HepG2 (cell line): Measurements from ENCODE around the gene RNF149. TPM values are rescaled to one million over a fixed set of nuclear protein-coding genes. Genes with fewer than 3 reads are reported as not detected.
A peak's percentile ranks its signal among the peaks of the same experiment; 100 is the strongest.

ENCODE experiments used
- AFF4 ChIP-seq: sonication (generic); formaldehyde crosslinking; IDR thresholded peaks from 2 replicates; pipeline ENCODE4 v1.4.0; 2020; ENCODE audit warnings: missing genetic modification reagents
- CSRNP2 ChIP-seq: sonication (generic); formaldehyde crosslinking; conservative IDR thresholded peaks from 2 replicates; pipeline ENCODE4 v1.8.0; 2022; ENCODE audit warnings: low read depth, missing genetic modification reagents
- DR1 ChIP-seq: sonication (generic); formaldehyde crosslinking; IDR thresholded peaks from 2 replicates; pipeline ENCODE4 v1.8.0; 2021; ENCODE audit warnings: mild to moderate bottlenecking, missing genetic modification reagents, inconsistent platforms
- ETS1 ChIP-seq: sonication (generic); formaldehyde crosslinking; IDR thresholded peaks from 2 replicates; pipeline ENCODE4 v1.4.0; 2020; ENCODE audit warnings: missing genetic modification reagents
- IKZF1 ChIP-seq: fragments of 450-650 bp; IDR thresholded peaks from 2 replicates; pipeline ENCODE4 v1.7.1; 2016
- IKZF5 ChIP-seq: IDR thresholded peaks from 2 replicates; pipeline ENCODE4 v1.6.1; 2018; ENCODE audit warnings: missing genetic modification reagents, mild to moderate bottlenecking, missing compliant biosample characterization
- KLF16 ChIP-seq, 2 experiments: sonication (generic) in 1 of 2; formaldehyde crosslinking in 1 of 2; IDR thresholded peaks; 2 replicates each; pipeline versions ENCODE4 v1.6.1 to v1.8.0; 2016 to 2023; ENCODE audit warnings: missing genetic modification reagents in 2 of 2, missing compliant biosample characterization in 1 of 2
- KLF9 ChIP-seq: IDR thresholded peaks from 2 replicates; pipeline ENCODE4 v1.6.1; 2016; ENCODE audit warnings: low read depth
- MATR3 ChIP-seq: sonication (generic); formaldehyde crosslinking; IDR thresholded peaks from 2 replicates; pipeline ENCODE4 v1.4.0; 2020; ENCODE audit warnings: missing genetic modification reagents
- MIXL1 ChIP-seq: IDR thresholded peaks from 2 replicates; pipeline ENCODE4 v1.6.1; 2016
- MXD4 ChIP-seq: IDR thresholded peaks from 2 replicates; pipeline ENCODE4 v1.6.1; 2016; ENCODE audit warnings: mild to moderate bottlenecking, missing biosample characterization, missing genetic modification reagents
- NPAS2 ChIP-seq: sonication (generic); formaldehyde crosslinking; IDR thresholded peaks from 2 replicates; pipeline ENCODE4 v1.8.0; 2022; ENCODE audit warnings: mild to moderate bottlenecking, missing genetic modification reagents, borderline replicate concordance
- SP5 ChIP-seq: IDR thresholded peaks from 2 replicates; pipeline ENCODE4 v1.6.1; 2016; ENCODE audit warnings: low read depth, borderline replicate concordance
- STAT5B ChIP-seq: sonication (generic); formaldehyde crosslinking; IDR thresholded peaks from 2 replicates; pipeline ENCODE4 v1.4.0; 2020; ENCODE audit warnings: missing genetic modification reagents
- ZNF263 ChIP-seq: sonication (generic); formaldehyde crosslinking; IDR thresholded peaks from 2 replicates; pipeline ENCODE4 v1.4.0; 2020; ENCODE audit warnings: missing genetic modification reagents
- ZNF354B ChIP-seq: sonication (generic); formaldehyde crosslinking; IDR thresholded peaks from 2 replicates; pipeline ENCODE4 v1.8.0; 2022; ENCODE audit warnings: mild to moderate bottlenecking, missing genetic modification reagents
- ZNF530 ChIP-seq: sonication (generic); formaldehyde crosslinking; IDR thresholded peaks from 2 replicates; pipeline ENCODE4 v1.5.0; 2020; ENCODE audit warnings: low read depth, mild to moderate bottlenecking, missing genetic modification reagents
- ZNF570 ChIP-seq: sonication (generic); formaldehyde crosslinking; IDR thresholded peaks from 2 replicates; pipeline ENCODE4 v1.4.0; 2020; ENCODE audit warnings: mild to moderate bottlenecking, missing genetic modification reagents, borderline replicate concordance
- ZNF598 ChIP-seq: sonication (generic); formaldehyde crosslinking; IDR thresholded peaks from 2 replicates; pipeline ENCODE4 v1.5.1; 2020; ENCODE audit warnings: mild to moderate bottlenecking, missing genetic modification reagents, borderline replicate concordance
- ZNF660 ChIP-seq: sonication (generic); formaldehyde crosslinking; IDR thresholded peaks from 2 replicates; pipeline ENCODE4 v1.5.1; 2020; ENCODE audit warnings: mild to moderate bottlenecking, low read depth, missing genetic modification reagents, borderline replicate concordance
- ZNF740 ChIP-seq: sonication (generic); formaldehyde crosslinking; IDR thresholded peaks from 2 replicates; pipeline ENCODE4 v1.4.0; 2020; ENCODE audit warnings: missing genetic modification reagents
- ZNF816 ChIP-seq: sonication (generic); formaldehyde crosslinking; IDR thresholded peaks from 2 replicates; pipeline ENCODE4 v1.8.0; 2022; ENCODE audit warnings: missing genetic modification reagents, mild to moderate bottlenecking, borderline replicate concordance
- ZNF879 ChIP-seq: sonication (generic); formaldehyde crosslinking; IDR thresholded peaks from 2 replicates; pipeline ENCODE4 v1.8.1; 2023; ENCODE audit warnings: missing genetic modification reagents
- ZSCAN30 ChIP-seq: sonication (generic); formaldehyde crosslinking; IDR thresholded peaks from 2 replicates; pipeline ENCODE4 v1.5.0; 2020; ENCODE audit warnings: mild to moderate bottlenecking, missing genetic modification reagents
- polyA plus RNA-seq, 8 experiments: library from polyadenylated mRNA; depleted of rRNA in 3 of 8; stranded (reverse) in 7 of 8; unstranded in 1 of 8; fragments of >200 nt; fragmentation: Illumina TruSeq in 4 of 8; extraction: Trizol in 4 of 8; gene quantifications; 2 replicates each; pipeline versions ENCODE4 v1.2.1 to v1.2.3, GENCODE V29; 2011 to 2016; ENCODE audit warnings: low read depth in 4 of 8, missing spikeins in 1 of 8, mixed read lengths in 1 of 8; ENCODE audit not compliant: insufficient read depth in 1 of 8
- total RNA-seq, 5 experiments: library from RNA; depleted of rRNA; stranded (reverse); fragments of >200 nt; fragmentation: Illumina TruSeq; extraction: Trizol; gene quantifications; 2 replicates each; pipeline ENCODE4 v1.2.3, GENCODE V29; 2016; ENCODE audit warnings: low read depth in 1 of 5

RNF149 gene
- total and polyA plus RNA-seq, 2 of the 13 experiments (the other 11 are each of a cell fraction or from before 2014, with no cell fraction given), result 87.6 to 109 TPM

GRCh38 chr2:101234169-101234938 lies 74.1 kb downstream of the RNF149 start (continued):
- TF ChIP-seq AFF4 (CRISPR knock-in tag), result no peak
- no peak for TF ChIP-seq STAT5B
- TF ChIP-seq IKZF5 (CRISPR knock-in tag), result peak; percentile 74; the same call in 1 of the 2 replicates
- no peak for TF ChIP-seq ZNF660 (CRISPR knock-in tag)
- no peak for TF ChIP-seq ZNF263
- no peak; a peak in 1 of 4 replicates for TF ChIP-seq KLF16 (CRISPR knock-in tag; IDR thresholded peaks at IDR 0.05)
- TF ChIP-seq ZNF879 (CRISPR knock-in tag), result no peak
- no peak for TF ChIP-seq ZSCAN30 (CRISPR knock-in tag)
- no peak for TF ChIP-seq ZNF530 (CRISPR knock-in tag)
- TF ChIP-seq KLF9 (CRISPR knock-in tag), result no peak
- TF ChIP-seq ZNF354B (CRISPR knock-in tag), result no peak
- TF ChIP-seq ZNF570 (CRISPR knock-in tag), result no peak
- TF ChIP-seq ZNF598 (CRISPR knock-in tag), result no peak
- peak; percentile 33; the same call in 1 of the 2 replicates for TF ChIP-seq MIXL1 (CRISPR knock-in tag)
- peak; percentile 34; the same call in 1 of the 2 replicates for TF ChIP-seq SP5 (CRISPR knock-in tag)
- TF ChIP-seq CSRNP2 (CRISPR knock-in tag), result no peak
- TF ChIP-seq MATR3, result no peak
- no peak for TF ChIP-seq NPAS2 (CRISPR knock-in tag)
- no peak for TF ChIP-seq ZNF816 (CRISPR knock-in tag)
- TF ChIP-seq ETS1, result no peak
- no peak for TF ChIP-seq DR1 (CRISPR knock-in tag)
- no peak for TF ChIP-seq IKZF1
- TF ChIP-seq MXD4 (CRISPR knock-in tag), result no peak
- no peak for TF ChIP-seq ZNF740 (CRISPR knock-in tag)
